Mucosa of stomach (tissue), 1 donor: ENCODE results near the gene SLC51B.
"Not testable (repeated sequence)": the region's sequence is repeated elsewhere in the genome, so short reads cannot be mapped to it uniquely, and the experiment has no call there.

ENCODE experiments used
- H3K27me3 ChIP-seq: one replicate; pipeline ENCODE4 v1.7.0; 2013; ENCODE audit warnings: mild to moderate bottlenecking, low read length; ENCODE audit not compliant: control insufficient read depth, insufficient read depth
- H3K36me3 ChIP-seq: one replicate; pipeline ENCODE4 v1.7.0; 2013; ENCODE audit warnings: low read length; ENCODE audit not compliant: control insufficient read depth, insufficient read depth
- H3K4me1 ChIP-seq: one replicate; pipeline ENCODE4 v1.7.0; 2013; ENCODE audit warnings: mild to moderate bottlenecking, low read length; ENCODE audit not compliant: control insufficient read depth, insufficient read depth
- H3K4me3 ChIP-seq: one replicate; pipeline ENCODE4 v1.7.0; 2013; ENCODE audit warnings: low read length
- H3K9ac ChIP-seq: one replicate; pipeline ENCODE4 v1.7.0; 2013; ENCODE audit warnings: mild to moderate bottlenecking, low read length, moderate library complexity
- H3K9me3 ChIP-seq: one replicate; pipeline ENCODE4 v1.7.0; 2013; ENCODE audit warnings: mild to moderate bottlenecking, low read length, moderate library complexity; ENCODE audit not compliant: control insufficient read depth
- donor health status: Pancreatic carcinoma.

SLC51B gene

DNA sequence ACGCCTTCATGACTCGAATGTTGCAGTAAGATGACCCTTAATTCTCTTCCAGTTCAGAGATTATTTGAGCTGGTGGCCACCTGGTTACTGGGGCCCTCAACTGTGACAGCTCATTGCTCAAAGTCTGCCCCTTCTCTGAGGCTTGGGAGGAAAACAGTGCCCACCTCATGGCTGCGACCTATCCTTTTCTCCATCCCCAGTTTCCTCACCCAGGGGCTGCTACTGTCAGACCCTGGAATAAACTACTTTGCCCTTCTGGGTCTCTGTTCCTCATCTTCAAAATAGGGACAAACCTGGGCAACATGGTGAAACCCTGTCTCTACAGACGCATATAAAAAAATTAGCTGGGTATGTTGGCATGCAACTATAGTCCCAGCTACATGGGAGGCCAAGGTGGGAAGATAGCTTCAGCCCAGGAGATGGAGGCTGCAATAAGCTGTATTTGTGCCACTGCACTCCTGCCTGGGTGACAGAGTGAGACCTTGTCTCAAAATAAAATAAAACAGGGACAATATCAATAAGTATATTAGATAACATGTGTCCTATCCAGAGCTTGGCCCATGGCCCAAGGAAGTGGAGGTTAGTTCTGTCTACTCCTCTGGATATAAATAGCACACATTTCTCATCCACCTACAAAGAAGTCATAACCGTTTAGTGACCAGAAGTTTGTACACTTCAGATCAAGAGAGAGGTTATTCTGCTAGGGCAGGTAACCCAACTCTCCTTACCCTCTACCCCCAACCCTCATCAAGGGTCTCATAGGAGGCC is 24.8 kb downstream of the SLC51B start:
- Histone ChIP-seq H3K9me3 (no peaks in the 10 kb centered on the region), H3K27me3 (peaks cover 24% of the 10 kb centered on the region), H3K4me1 (peaks cover 13% of the 10 kb centered on the region), H3K36me3 (no peaks in the 10 kb centered on the region), H3K4me3 (no peak overlapping the region), H3K9ac (no peak overlapping the region)

DNA sequence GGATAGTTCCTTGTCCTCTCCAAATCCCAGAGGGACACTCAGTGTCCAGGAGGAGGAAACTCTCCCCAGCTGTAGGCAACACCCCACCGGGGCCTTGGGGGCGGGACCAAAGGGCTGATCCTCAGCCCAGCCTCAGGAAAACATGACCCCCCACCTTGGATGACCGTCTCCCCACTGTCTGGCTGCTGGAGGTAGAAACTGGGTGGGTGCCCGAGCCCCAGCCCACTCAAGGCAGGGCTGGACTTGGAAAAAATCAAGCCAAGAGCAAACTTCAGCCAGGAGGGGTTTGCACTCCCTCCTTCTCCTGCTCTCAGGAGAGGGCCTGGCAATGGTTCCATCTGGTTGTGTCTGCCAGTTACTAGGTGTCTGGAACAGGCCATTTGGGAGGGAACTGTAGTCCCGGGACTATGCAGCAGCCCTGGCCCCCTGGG is 26.2 kb downstream of the SLC51B start:
- Histone ChIP-seq H3K9ac (no peak overlapping the region), H3K9me3 (no peaks in the 10 kb centered on the region), H3K27me3 (peaks cover 22% of the 10 kb centered on the region), H3K4me3 (no peak overlapping the region), H3K36me3 (no peaks in the 10 kb centered on the region), H3K4me1 (peaks cover 13% of the 10 kb centered on the region)

- Histone ChIP-seq H3K4me3 (no peak overlapping the region), H3K9me3 (no peaks in the 10 kb centered on the region), H3K27me3 (peaks cover 22% of the 10 kb centered on the region), H3K9ac (no peak overlapping the region), H3K4me1 (peaks cover 13% of the 10 kb centered on the region), H3K36me3 (no peaks in the 10 kb centered on the region)
These were observed 26.8 kb downstream of the SLC51B start for GRCh38 chr15:65072027-65072426.

DNA sequence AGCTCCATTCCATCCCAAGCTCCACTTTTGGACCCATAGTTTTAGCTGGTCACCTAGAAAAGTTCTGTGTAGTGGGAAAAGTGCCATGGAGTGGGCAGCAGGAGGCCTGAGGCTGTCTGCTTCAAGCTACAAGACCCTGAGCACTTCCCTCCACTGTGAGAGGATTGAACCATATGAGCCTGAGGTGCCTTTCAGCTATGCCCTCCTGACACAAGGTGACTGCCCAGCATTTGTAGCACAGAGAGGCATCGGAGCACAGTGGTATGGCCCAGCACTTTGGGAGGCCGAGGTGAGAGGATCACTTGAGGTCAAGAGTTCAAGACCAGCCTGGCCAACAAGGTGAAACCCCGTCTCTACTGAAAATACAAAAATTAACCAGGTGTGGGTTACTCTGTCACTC is 27.4 kb downstream of the SLC51B start:
- Histone ChIP-seq H3K4me1 (peaks cover 14% of the 10 kb centered on the region), H3K27me3 (peaks cover 22% of the 10 kb centered on the region), H3K4me3 (no peak overlapping the region), H3K9me3 (no peaks in the 10 kb centered on the region), H3K9ac (no peak overlapping the region), H3K36me3 (no peaks in the 10 kb centered on the region)

DNA sequence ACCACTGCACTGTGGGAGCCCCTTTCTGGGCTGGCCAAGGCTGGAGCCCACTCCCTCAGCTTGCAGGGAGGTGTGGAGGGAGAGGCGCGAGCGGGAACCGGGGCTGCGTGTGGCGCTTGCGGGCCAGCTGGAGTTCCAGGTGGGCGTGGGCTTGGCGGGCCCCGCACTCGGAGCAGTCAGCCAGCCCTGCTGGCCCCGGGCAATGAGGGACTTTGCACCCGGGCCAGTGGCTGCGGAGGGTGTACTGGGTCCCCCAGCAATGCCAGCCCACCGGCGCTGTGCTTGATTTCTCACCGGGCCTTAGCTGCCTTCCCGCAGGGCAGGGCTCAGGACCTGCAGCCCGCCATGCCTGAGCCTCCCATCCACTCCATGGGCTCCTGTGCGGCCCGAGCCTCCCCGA is 29.8 kb downstream of the SLC51B start:
- H3K9ac ChIP-seq, H3K4me3 ChIP-seq, H3K9me3 ChIP-seq, H3K36me3 ChIP-seq: not testable (repeated sequence)
- Histone ChIP-seq H3K27me3 (peaks cover 20% of the 10 kb centered on the region), H3K4me1 (peaks cover 10% of the 10 kb centered on the region)

GRCh38 chr15:65075607-65076395 is 30.6 kb downstream of the SLC51B start:
- H3K4me3 ChIP-seq, H3K4me1 ChIP-seq, H3K36me3 ChIP-seq, H3K9me3 ChIP-seq, H3K9ac ChIP-seq: not testable (repeated sequence)
- H3K27me3 ChIP-seq, result peaks cover 20% of the 10 kb centered on the region

DNA sequence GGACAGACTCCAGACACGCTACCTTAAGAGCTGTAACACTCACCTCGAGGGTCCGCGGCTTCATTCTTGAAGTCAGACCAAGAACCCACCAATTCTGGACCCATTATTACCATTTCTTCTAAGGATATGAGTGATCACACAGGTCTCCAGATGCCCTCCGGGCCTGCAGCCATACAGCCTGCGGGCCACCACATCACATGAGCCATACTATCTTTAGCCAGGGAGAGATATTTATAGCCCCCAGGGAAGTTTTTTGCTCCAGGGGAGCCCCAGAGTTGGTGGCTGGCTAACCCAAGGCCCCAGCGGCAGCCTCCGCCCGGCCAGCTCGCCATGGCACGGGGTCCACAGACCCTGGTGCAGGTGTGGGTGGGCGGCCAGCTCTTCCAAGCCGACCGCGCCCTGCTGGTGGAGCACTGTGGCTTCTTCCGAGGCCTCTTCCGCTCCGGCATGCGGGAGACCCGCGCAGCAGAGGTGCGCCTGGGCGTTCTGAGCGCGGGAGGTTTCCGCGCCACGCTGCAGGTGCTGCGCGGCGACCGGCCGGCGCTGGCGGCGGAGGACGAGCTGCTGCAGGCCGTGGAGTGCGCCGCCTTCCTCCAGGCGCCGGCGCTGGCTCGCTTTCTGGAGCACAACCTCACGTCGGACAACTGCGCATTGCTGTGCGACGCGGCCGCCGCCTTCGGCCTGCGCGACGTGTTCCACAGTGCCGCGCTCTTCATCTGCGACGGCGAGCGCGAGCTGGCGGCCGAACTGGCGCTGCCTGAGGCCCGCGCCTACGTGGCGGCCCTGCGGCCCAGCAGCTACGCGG is 31.5 kb downstream of the SLC51B start, which contains the start of gene KBTBD13:
TSS of gene KBTBD13 (plus strand) at position 261 of the 805 bp plus-strand sequence. CDS start at position 331, 70 bp downstream.
- Histone ChIP-seq H3K27me3 (peaks cover 22% of the 10 kb centered on the region), H3K9ac (no peak within 1 kb of the TSS), H3K36me3 (no peaks in the 10 kb centered on the region), H3K4me1 (peaks cover 8% of the 10 kb centered on the region), H3K9me3 (no peaks in the 10 kb centered on the region), H3K4me3 (no peak within 1 kb of the TSS)

DNA sequence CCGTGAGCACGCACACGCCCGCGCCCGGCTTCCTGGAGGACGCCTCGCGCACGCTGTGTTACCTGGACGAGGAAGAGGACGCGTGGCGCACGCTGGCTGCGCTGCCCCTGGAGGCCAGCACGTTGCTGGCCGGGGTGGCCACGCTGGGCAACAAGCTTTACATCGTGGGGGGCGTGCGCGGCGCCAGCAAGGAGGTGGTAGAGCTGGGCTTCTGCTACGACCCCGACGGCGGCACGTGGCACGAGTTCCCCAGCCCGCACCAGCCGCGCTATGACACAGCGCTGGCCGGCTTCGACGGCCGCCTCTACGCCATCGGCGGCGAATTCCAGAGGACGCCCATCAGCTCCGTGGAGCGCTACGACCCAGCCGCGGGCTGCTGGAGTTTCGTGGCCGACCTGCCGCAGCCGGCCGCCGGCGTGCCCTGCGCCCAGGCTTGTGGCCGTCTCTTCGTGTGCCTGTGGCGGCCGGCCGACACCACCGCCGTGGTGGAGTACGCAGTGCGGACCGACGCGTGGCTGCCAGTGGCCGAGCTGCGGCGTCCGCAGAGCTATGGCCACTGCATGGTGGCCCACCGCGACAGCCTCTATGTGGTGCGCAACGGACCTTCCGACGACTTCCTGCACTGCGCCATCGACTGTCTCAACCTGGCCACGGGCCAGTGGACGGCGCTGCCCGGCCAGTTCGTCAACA is 32.2 kb downstream of the SLC51B start:
- Histone ChIP-seq H3K4me3 (no peak overlapping the region), H3K9me3 (no peaks in the 10 kb centered on the region), H3K9ac (no peak overlapping the region), H3K27me3 (peaks cover 26% of the 10 kb centered on the region), H3K4me1 (peaks cover 13% of the 10 kb centered on the region), H3K36me3 (no peaks in the 10 kb centered on the region)

DNA sequence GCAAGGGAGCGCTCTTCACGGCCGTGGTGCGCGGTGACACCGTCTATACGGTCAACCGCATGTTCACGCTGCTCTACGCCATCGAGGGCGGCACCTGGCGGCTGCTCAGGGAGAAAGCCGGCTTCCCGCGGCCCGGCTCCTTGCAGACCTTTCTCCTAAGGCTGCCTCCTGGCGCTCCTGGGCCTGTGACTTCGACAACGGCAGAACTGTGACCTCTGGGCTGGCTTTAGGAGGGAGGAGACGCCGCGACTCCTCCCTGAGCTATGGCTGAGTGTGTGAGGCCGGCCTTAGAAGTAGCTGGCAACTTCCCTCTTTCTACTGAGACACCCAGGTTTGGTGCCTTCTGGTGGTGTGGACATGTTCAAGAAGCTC is 32.8 kb downstream of the SLC51B start:
- no peak overlapping the region for H3K9ac ChIP-seq
- peaks cover 29% of the 10 kb centered on the region for H3K27me3 ChIP-seq
- H3K9me3 ChIP-seq, result no peaks in the 10 kb centered on the region
- H3K4me3 ChIP-seq, result no peak overlapping the region
- H3K36me3 ChIP-seq, result no peaks in the 10 kb centered on the region
- peaks cover 18% of the 10 kb centered on the region for H3K4me1 ChIP-seq

DNA sequence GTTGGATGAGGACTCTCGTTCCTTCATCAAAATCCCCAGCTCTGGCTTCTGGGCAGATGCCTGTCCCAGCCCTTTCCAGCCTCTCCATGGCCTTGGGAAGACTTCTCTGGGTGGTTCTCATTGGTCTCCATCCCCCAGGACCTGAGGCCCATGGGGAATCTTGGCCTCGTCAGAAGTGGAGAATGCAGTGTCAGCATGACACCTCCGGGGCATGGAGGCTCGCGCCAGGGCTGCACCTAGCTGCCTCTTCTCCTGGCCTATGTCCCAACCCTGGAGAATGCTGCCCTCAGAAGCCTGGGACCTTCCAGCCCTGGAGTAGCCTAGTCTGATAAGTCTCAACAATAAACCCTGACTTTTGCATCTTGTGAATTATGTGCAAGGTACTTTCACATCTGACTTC is 34.4 kb downstream of the SLC51B start:
- Histone ChIP-seq H3K27me3 (peaks cover 40% of the 10 kb centered on the region), H3K4me1 (peaks cover 20% of the 10 kb centered on the region)

DNA sequence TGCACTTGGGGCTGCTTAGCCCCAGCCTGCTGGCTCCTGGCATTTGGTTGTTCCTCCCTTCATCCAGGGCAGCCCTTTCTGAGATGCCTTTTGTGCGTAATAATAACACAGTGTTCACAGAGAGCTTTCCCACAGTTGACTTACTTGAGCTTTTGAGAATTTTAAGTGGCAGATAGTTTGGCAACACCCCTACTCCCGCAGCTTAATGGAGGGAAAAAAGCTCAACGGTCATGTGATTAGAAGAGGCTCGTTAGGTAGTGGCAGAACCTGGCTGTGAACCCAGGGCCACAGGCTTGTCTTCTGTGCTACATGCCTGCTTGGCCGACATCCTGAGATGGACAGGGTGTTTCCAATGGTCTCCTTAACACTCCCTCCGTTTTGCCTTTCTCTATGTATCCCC is 36.1 kb downstream of the SLC51B start:
- no peaks in the 10 kb centered on the region for H3K9me3 ChIP-seq
- no peak overlapping the region for H3K9ac ChIP-seq
- no peak overlapping the region for H3K4me3 ChIP-seq
- H3K4me1 ChIP-seq, result peaks cover 20% of the 10 kb centered on the region
- H3K36me3 ChIP-seq, result no peaks in the 10 kb centered on the region
- peaks cover 45% of the 10 kb centered on the region for H3K27me3 ChIP-seq

More for the DNA sequence above, 34.4 kb downstream of the SLC51B start:
- no peak overlapping the region for H3K4me3 ChIP-seq
- no peaks in the 10 kb centered on the region for H3K36me3 ChIP-seq
- no peaks in the 10 kb centered on the region for H3K9me3 ChIP-seq
- no peak overlapping the region for H3K9ac ChIP-seq
